Esophagus muscularis mucosa (tissue), 4 donors: ENCODE measurements around the gene SKIC3. TPM values are rescaled to one million over a fixed set of nuclear protein-coding genes. Genes with fewer than 3 reads are reported as not detected.

Experiments used
- DNase-seq: peaks from one replicate; pipeline ENCODE4 v3.0.0-alpha.2; 2017; ENCODE audit errors: extremely low spot score
- H3K27ac ChIP-seq, 4 donors: fragments of 200-600 bp; sonication (generic); replicated peaks in 1 of 4; 1 replicate in 3 of 4; 2 replicates in 1 of 4; pipeline ENCODE4 v1.5.1; 2016 to 2019; ENCODE audit warnings: mild to moderate bottlenecking in 1 of 4
- H3K27me3 ChIP-seq, 4 donors: fragments of 200-600 bp; sonication (generic); one replicate each; pipeline versions ENCODE4 v1.5.1 to v1.6.0; 2016 to 2019
- H3K36me3 ChIP-seq, 4 donors: fragments of 200-600 bp; sonication (generic); one replicate each; pipeline ENCODE4 v1.5.1; 2016 to 2019
- H3K4me1 ChIP-seq, 4 donors: fragments of 200-600 bp; sonication (generic); one replicate each; pipeline ENCODE4 v1.5.1; 2016 to 2019
- H3K4me3 ChIP-seq, 4 donors: fragments of 200-600 bp; sonication (generic); 1 replicate in 2 of 4; 2 replicates in 2 of 4; pipeline ENCODE4 v1.5.1; 2016 to 2019; ENCODE audit warnings: mild to moderate bottlenecking in 4 of 4, moderate library complexity in 1 of 4
- H3K9me3 ChIP-seq, 4 donors: fragments of 200-600 bp; sonication (generic); 1 replicate in 3 of 4; 2 replicates in 1 of 4; pipeline ENCODE4 v1.5.1; 2016 to 2019
- EP300 ChIP-seq: sonication (generic); formaldehyde crosslinking; IDR thresholded peaks from one replicate; pipeline ENCODE4 v1.6.1; 2017; ENCODE audit warnings: antibody characterized with exemption
- POLR2A ChIP-seq: fragments of 450-650 bp; IDR thresholded peaks from one replicate; pipeline ENCODE4 v1.6.1; 2017; ENCODE audit warnings: antibody characterized with exemption, moderate library complexity, mild to moderate bottlenecking, low read depth
- POLR2AphosphoS5 ChIP-seq, 2 donors: sonication (generic); formaldehyde crosslinking; IDR thresholded peaks; one replicate each; pipeline ENCODE4 v1.6.1; 2017; ENCODE audit warnings: antibody characterized with exemption in 2 of 2
- WGBS: methylation state at CpG from one replicate; pipeline ENCODE4 v1.1.5; 2018; 5-methylcytosine and 5-hydroxymethylcytosine counted together
- intact Hi-C: fragments of 100-400 bp; cut with DNase I; formaldehyde crosslinking; loops from one replicate; pipeline ENCODE4 v1.15.1; 2023
- total RNA-seq, 4 donors: library from RNA; depleted of rRNA; stranded (reverse); fragments of >200 nt; gene quantifications; one replicate each; pipeline versions ENCODE4 v1.1.0 to v1.2.1, GENCODE V29; 2016
- TF ChIP-seq, protein P1 (sequence below), 3 experiments: fragments of 200-600 bp in 2 of 3; fragments of 450-650 bp in 1 of 3; sonication (generic) in 2 of 3; IDR thresholded peaks; one replicate each; pipeline ENCODE4 v1.5.1; 2017 to 2019; ENCODE audit warnings: antibody characterized with exemption in 3 of 3, mild to moderate bottlenecking in 2 of 3, moderate library complexity in 1 of 3

The SKIC3 gene
- total RNA-seq, 4 donors from 2014 or later: 46.6 to 76.8 (median 55.2) TPM

DNA sequence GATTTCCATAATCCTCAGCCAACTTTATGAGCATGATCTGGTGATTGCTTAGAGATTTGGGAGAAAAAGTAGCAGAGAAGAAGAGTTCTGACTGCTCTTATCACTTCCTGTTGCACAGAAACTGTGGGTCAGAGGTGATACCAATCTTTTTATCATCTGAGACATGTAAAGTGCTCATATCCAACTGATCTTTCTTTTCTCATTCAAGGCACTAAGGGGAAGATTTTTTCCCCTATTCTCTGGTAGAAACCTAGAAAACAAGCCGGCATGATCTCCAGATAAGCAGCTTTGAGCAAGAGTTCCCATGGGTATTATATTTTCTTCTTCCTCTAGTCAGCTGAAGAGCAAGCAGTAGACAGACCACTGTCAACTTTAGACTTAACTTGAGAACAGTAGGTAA is 36.1 kb upstream of the SKIC3 start:
- no peaks in the 10 kb centered on the region for H3K9me3 ChIP-seq
- whole genome bisulfite sequencing: 100% methylated on average over 1 of the region's 1 CpG
- no peak overlapping the region for H3K4me3 ChIP-seq
- DNase-seq: no peak
- H3K27me3 ChIP-seq: no peaks in the 10 kb centered on the region
- intact Hi-C loops: no loop called here
- no peak for TF ChIP-seq EP300
- no peak for TF ChIP-seq POLR2A
- TF ChIP-seq, protein P1, sequence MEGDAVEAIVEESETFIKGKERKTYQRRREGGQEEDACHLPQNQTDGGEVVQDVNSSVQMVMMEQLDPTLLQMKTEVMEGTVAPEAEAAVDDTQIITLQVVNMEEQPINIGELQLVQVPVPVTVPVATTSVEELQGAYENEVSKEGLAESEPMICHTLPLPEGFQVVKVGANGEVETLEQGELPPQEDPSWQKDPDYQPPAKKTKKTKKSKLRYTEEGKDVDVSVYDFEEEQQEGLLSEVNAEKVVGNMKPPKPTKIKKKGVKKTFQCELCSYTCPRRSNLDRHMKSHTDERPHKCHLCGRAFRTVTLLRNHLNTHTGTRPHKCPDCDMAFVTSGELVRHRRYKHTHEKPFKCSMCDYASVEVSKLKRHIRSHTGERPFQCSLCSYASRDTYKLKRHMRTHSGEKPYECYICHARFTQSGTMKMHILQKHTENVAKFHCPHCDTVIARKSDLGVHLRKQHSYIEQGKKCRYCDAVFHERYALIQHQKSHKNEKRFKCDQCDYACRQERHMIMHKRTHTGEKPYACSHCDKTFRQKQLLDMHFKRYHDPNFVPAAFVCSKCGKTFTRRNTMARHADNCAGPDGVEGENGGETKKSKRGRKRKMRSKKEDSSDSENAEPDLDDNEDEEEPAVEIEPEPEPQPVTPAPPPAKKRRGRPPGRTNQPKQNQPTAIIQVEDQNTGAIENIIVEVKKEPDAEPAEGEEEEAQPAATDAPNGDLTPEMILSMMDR (IDR thresholded peaks at IDR 0.05): no peak
- no peak for TF ChIP-seq POLR2AphosphoS5 (IDR thresholded peaks at IDR 0.05)
- peaks cover 0 to 2% (median under 1%) of the 10 kb centered on the region in 4 donors for H3K4me1 ChIP-seq
- H3K36me3 ChIP-seq: no peaks in the 10 kb centered on the region
- no peak overlapping the region for H3K27ac ChIP-seq

GRCh38 chr5:95583992-95584391 is 29.2 kb upstream of the SKIC3 start:
- intact Hi-C loops: no loop called here
- Histone ChIP-seq H3K27ac (no peak overlapping the region), H3K27me3 (no peaks in the 10 kb centered on the region), H3K4me1 (no peaks in the 10 kb centered on the region), H3K4me3 (no peak overlapping the region), H3K9me3 (no peaks in the 10 kb centered on the region), H3K36me3 (peaks cover 0 to 10% (median 0%) of the 10 kb centered on the region in 4 donors)
- DNase-seq: no peak
- TF ChIP-seq EP300 (no peak), POLR2AphosphoS5 (IDR thresholded peaks at IDR 0.05) (no peak), POLR2A (no peak)
- TF ChIP-seq, protein P1 (IDR thresholded peaks at IDR 0.05): no peak
- 100% methylated on average over 1 of the region's 1 CpG for WGBS

DNA sequence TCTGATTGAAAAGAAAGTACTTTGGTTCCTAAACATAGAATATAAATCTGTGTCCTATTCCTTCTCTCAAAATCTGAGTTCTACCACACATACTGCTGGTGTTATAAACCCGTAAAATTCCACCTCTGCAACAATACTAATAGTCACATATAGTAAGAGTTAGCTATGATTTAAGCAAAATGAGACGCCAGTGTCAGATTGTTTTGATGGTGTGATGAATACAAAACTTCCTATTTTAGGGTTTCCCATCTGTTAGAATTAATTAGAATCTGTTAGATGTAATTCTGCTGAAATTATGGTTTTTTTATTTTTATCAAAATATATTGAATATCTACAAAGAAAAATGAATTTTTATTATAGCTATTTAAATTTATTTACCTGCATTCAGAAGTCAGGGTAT is 26.8 kb upstream of the SKIC3 start:
- no peak overlapping the region for H3K27ac ChIP-seq
- peaks cover 0 to 10% (median 0%) of the 10 kb centered on the region in 4 donors for H3K36me3 ChIP-seq
- no peak for DNase-seq
- intact Hi-C loops: no loop called here
- H3K9me3 ChIP-seq: no peaks in the 10 kb centered on the region
- 96% methylated on average over 2 of the region's 2 CpGs for WGBS
- H3K4me1 ChIP-seq: no peaks in the 10 kb centered on the region
- TF ChIP-seq POLR2AphosphoS5 (IDR thresholded peaks at IDR 0.05): no peak
- TF ChIP-seq, protein P1 (IDR thresholded peaks at IDR 0.05): no peak
- no peak for TF ChIP-seq EP300
- TF ChIP-seq POLR2A: no peak
- H3K4me3 ChIP-seq: no peak overlapping the region
- H3K27me3 ChIP-seq: no peaks in the 10 kb centered on the region

DNA sequence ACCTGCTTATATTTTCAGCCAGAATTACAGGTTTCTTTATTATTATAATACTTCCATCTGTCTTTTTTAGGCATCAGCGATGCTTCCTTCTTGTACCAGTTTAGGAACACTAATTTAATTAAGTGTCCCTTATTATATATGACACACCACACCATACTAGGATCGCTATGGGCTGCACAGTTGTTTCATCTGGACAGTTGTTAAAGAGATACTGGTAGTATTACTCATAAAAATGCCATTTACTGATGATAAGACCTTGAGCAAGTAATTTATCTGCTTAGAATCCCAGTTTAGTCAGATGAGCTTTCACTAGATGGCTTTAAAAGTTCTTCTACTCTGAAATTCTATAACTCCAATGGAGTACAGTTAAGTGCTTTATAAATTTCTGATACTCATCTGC is 17.2 kb upstream of the SKIC3 start:
- Histone ChIP-seq H3K27ac (no peak overlapping the region), H3K4me1 (no peaks in the 10 kb centered on the region), H3K4me3 (no peak overlapping the region), H3K27me3 (no peaks in the 10 kb centered on the region), H3K9me3 (no peaks in the 10 kb centered on the region), H3K36me3 (peaks cover 0 to 43% (median 17%) of the 10 kb centered on the region in 4 donors)
- TF ChIP-seq POLR2A: no peak
- TF ChIP-seq EP300: no peak
- no peak for TF ChIP-seq POLR2AphosphoS5 (IDR thresholded peaks at IDR 0.05)
- TF ChIP-seq, protein P1 (IDR thresholded peaks at IDR 0.05): no peak
- intact Hi-C loops: no loop called here
- 96% methylated on average over 2 of the region's 2 CpGs for WGBS
- no peak for DNase-seq

- no peak overlapping the region for H3K4me3 ChIP-seq
- 91% methylated on average over 4 of the region's 4 CpGs for WGBS
- peaks cover 0 to 33% (median 18%) of the 10 kb centered on the region in 4 donors for H3K36me3 ChIP-seq
- no peak for DNase-seq
- H3K9me3 ChIP-seq: no peaks in the 10 kb centered on the region
- no peak overlapping the region for H3K27ac ChIP-seq
- H3K27me3 ChIP-seq: no peaks in the 10 kb centered on the region
- no peaks in the 10 kb centered on the region for H3K4me1 ChIP-seq
- intact Hi-C loops: no loop called here
- no peak for TF ChIP-seq POLR2A
- TF ChIP-seq EP300: no peak
- TF ChIP-seq POLR2AphosphoS5 (IDR thresholded peaks at IDR 0.05): no peak
- TF ChIP-seq, protein P1 (IDR thresholded peaks at IDR 0.05): no peak
These were observed 10.6 kb upstream of the SKIC3 start for GRCh38 chr5:95565280-95565920.
